A549 (cell line): ENCODE results near the gene CNIH1. TPM values are rescaled to one million over a fixed set of nuclear protein-coding genes. Genes with fewer than 3 reads are reported as not detected.

ENCODE experiments used
- ATAC-seq, 2 experiments: fragments of 200-7000 bp in 1 of 2; fragments of >200 bp in 1 of 2; cut with Nextera tagmentation in 1 of 2; cut with Tn5 transposase in 1 of 2; 3 replicates each; pipeline versions ENCODE4 v1.8.0 to v1.9.1; 2018 to 2020; ENCODE audit warnings: mild to moderate bottlenecking in 1 of 2, moderate library complexity in 1 of 2
- CTCF ChIA-PET: fragments of 300-600 bp; sonication (Branson Sonifier 250); formaldehyde crosslinking; extraction: SDS; loops from one replicate; lab custom pipeline; 2021; ENCODE audit warnings: antibody characterized with exemption, inconsistent platforms; lab: Yijun Ruan, JAX
- POLR2A ChIA-PET: fragments of 350-600 bp; formaldehyde crosslinking; extraction: SDS; loops from one replicate; lab custom pipeline; 2021; ENCODE audit warnings: antibody characterized with exemption, inconsistent platforms; lab: Yijun Ruan, JAX
- DNase-seq, 2 experiments: peaks; one replicate each; pipeline versions ENCODE4 v3.0.0 to v3.0.0-alpha.2; 2011 to 2016; ENCODE audit warnings: low read depth in 1 of 2, low spot score in 1 of 2
- FAIRE-seq: peaks from 2 replicates; lab custom pipeline; 2011; peaks lifted over from hg19 to GRCh38; lab: Jason Lieb, UNC
- H3K27ac ChIP-seq, 2 experiments: fragments of >200 bp; sonication (Bioruptor Twin); formaldehyde crosslinking; 3 replicates each; pipeline ENCODE4 v1.5.1; 2016 to 2017
- H3K4me1 ChIP-seq: fragments of >200 bp; sonication (Bioruptor Twin); formaldehyde crosslinking; 3 replicates; pipeline ENCODE4 v1.6.1; 2016
- H3K4me2 ChIP-seq: fragments of >200 bp; sonication (Bioruptor Twin); formaldehyde crosslinking; 3 replicates; pipeline ENCODE4 v1.6.1; 2016
- H3K4me3 ChIP-seq: fragments of >200 bp; sonication (Bioruptor Twin); formaldehyde crosslinking; 3 replicates; pipeline ENCODE4 v1.5.1; 2016
- H3K9me3 ChIP-seq: fragments of >200 bp; sonication (Bioruptor Twin); formaldehyde crosslinking; 3 replicates; pipeline ENCODE4 v1.6.1; 2016
- BHLHE40 ChIP-seq: IDR thresholded peaks from 2 replicates; pipeline ENCODE4 v1.6.1; 2012; ENCODE audit warnings: low read depth, low read length, inconsistent platforms
- CBX8 ChIP-seq: fragments of 200-600 bp; sonication (generic); IDR thresholded peaks from 2 replicates; pipeline ENCODE4 v1.6.1; 2016
- CHD4 ChIP-seq: fragments of 200-600 bp; sonication (generic); IDR thresholded peaks from 2 replicates; pipeline ENCODE4 v1.6.1; 2016; ENCODE audit warnings: antibody characterized with exemption, mild to moderate bottlenecking, borderline replicate concordance
- ESRRA ChIP-seq: fragments of 150-350 bp; IDR thresholded peaks from 2 replicates; pipeline ENCODE4 v1.6.1; 2014; ENCODE audit warnings: mild to moderate bottlenecking, low read length, borderline replicate concordance
- GATA3 ChIP-seq: IDR thresholded peaks from 2 replicates; pipeline ENCODE4 v1.6.1; 2012; ENCODE audit warnings: borderline replicate concordance
- HES2 ChIP-seq: fragments of >200 bp; sonication (Bioruptor Twin); formaldehyde crosslinking; IDR thresholded peaks from 2 replicates; pipeline ENCODE4 v1.6.1; 2016
- HOXB5 ChIP-seq: fragments of 250-450 bp; sonication (Bioruptor Pico); IDR thresholded peaks from 2 replicates; pipeline ENCODE4 v1.5.0; 2020; ENCODE audit warnings: mild to moderate bottlenecking, moderate library complexity
- JUNB ChIP-seq: fragments of >200 bp; sonication (Bioruptor Twin); formaldehyde crosslinking; IDR thresholded peaks from 2 replicates; pipeline ENCODE4 v1.6.1; 2016
- MAFK ChIP-seq: fragments of 450-650 bp; IDR thresholded peaks from 2 replicates; pipeline ENCODE4 v1.6.1; 2014; ENCODE audit not compliant: partially characterized antibody
- MAZ ChIP-seq: fragments of 150-350 bp; IDR thresholded peaks from 2 replicates; pipeline ENCODE4 v1.6.1; 2014; ENCODE audit warnings: antibody characterized with exemption, low read depth, low read length, borderline replicate concordance
- PHF8 ChIP-seq: fragments of 200-600 bp; sonication (generic); IDR thresholded peaks from 2 replicates; pipeline ENCODE4 v1.6.1; 2016; ENCODE audit warnings: low read depth, mild to moderate bottlenecking, antibody characterized with exemption, moderate library complexity, borderline replicate concordance
- RARB ChIP-seq: fragments of 250-450 bp; sonication (Bioruptor Pico); IDR thresholded peaks from 2 replicates; pipeline ENCODE4 v1.8.0; 2021; ENCODE audit warnings: mild to moderate bottlenecking, moderate library complexity
- RCOR1 ChIP-seq: fragments of 150-350 bp; IDR thresholded peaks from 2 replicates; pipeline ENCODE4 v1.6.1; 2014; ENCODE audit warnings: antibody characterized with exemption, low read length, low read depth
- REST ChIP-seq: fragments of 200-600 bp; sonication (generic); IDR thresholded peaks from 2 replicates; pipeline ENCODE4 v1.6.1; 2016; ENCODE audit warnings: antibody characterized with exemption, mild to moderate bottlenecking, moderate library complexity
- SMC3 ChIP-seq: fragments of >200 bp; sonication (Bioruptor Twin); formaldehyde crosslinking; IDR thresholded peaks from 3 replicates; pipeline ENCODE4 v1.6.1; 2018; ENCODE audit warnings: inconsistent platforms
- ZC3H11A ChIP-seq: fragments of 450-650 bp; IDR thresholded peaks from 2 replicates; pipeline ENCODE4 v1.6.1; 2014; ENCODE audit warnings: antibody characterized with exemption, mild to moderate bottlenecking
- ZNF302 ChIP-seq: fragments of 250-450 bp; sonication (Bioruptor Pico); IDR thresholded peaks from 2 replicates; pipeline ENCODE4 v1.9.0; 2021; ENCODE audit warnings: inconsistent platforms, mild to moderate bottlenecking, moderate library complexity
- ZSCAN20 ChIP-seq: fragments of 250-450 bp; sonication (Bioruptor Pico); IDR thresholded peaks from 2 replicates; pipeline ENCODE4 v1.8.0; 2022; ENCODE audit warnings: mild to moderate bottlenecking, moderate library complexity
- WGBS: methylation state at CpG from one replicate; pipeline ENCODE4 v1.1.6; 2017; ENCODE audit errors: missing lambda C conversion rate; 5-methylcytosine and 5-hydroxymethylcytosine counted together
- polyA plus RNA-seq, 4 experiments: library from polyadenylated mRNA; depleted of rRNA in 3 of 4; stranded (reverse); fragments of >200 nt; fragmentation: RNase III in 1 of 4; extraction: RNeasy Plus Mini Kit Qiagen cat#74134 plus additional on column Dnase treatment in 1 of 4; gene quantifications; 2 replicates in 3 of 4; 3 replicates in 1 of 4; pipeline ENCODE4 v1.2.3, GENCODE V29; 2011 to 2017

The CNIH1 gene
- polyA plus RNA-seq, 2 of the 4 experiments (the other 2 are of a cell fraction), result 337 to 411 TPM

- no peak overlapping the region for H3K27ac ChIP-seq
- ATAC-seq, result no peak
- H3K4me2 ChIP-seq, result no peak overlapping the region
- peaks cover 17% of the 10 kb centered on the region for H3K4me1 ChIP-seq
- no peak overlapping the region for H3K4me3 ChIP-seq
- CTCF ChIA-PET, result no interaction called here
- no peaks in the 10 kb centered on the region for H3K9me3 ChIP-seq
- peak; percentile 36 for FAIRE-seq
- no peak for DNase-seq
- WGBS, result 90% methylated on average over 4 of the region's 4 CpGs
- POLR2A ChIA-PET, result no interaction called here
- no peak for TF ChIP-seq HES2
These were observed 39.8 kb upstream of the CNIH1 start for GRCh38 chr14:54480830-54481562.

GRCh38 chr14:54478636-54479215 lies 37.6 kb upstream of the CNIH1 start:
- peaks cover 9% of the 10 kb centered on the region for H3K4me1 ChIP-seq
- H3K9me3 ChIP-seq, result no peaks in the 10 kb centered on the region
- WGBS, result 79% methylated on average over 3 of the region's 3 CpGs
- ChIA-PET POLR2A (interaction anchor here (1.2 kb wide), 1 partner anchor 9 kb away, joined by 6 read pairs; the partner anchor contains the start of gene GMFB), CTCF (interaction anchor here (0.9 kb wide), 1 partner anchor 9 kb away, joined by 3 read pairs; no protein-coding TSS in a partner anchor)
- no peak overlapping the region for H3K4me2 ChIP-seq
- DNase-seq, result no peak
- TF ChIP-seq GATA3 (no peak), ZNF302 (CRISPR knock-in tag) (no peak), ESRRA (no peak), ZC3H11A (no peak), PHF8 (no peak), JUNB (no peak), BHLHE40 (no peak), RCOR1 (no peak), REST (no peak), ZSCAN20 (CRISPR knock-in tag) (no peak)
- FAIRE-seq, result no peak
- H3K27ac ChIP-seq, result no peak overlapping the region
- no peak overlapping the region for H3K4me3 ChIP-seq
- ATAC-seq, result no peak

DNA sequence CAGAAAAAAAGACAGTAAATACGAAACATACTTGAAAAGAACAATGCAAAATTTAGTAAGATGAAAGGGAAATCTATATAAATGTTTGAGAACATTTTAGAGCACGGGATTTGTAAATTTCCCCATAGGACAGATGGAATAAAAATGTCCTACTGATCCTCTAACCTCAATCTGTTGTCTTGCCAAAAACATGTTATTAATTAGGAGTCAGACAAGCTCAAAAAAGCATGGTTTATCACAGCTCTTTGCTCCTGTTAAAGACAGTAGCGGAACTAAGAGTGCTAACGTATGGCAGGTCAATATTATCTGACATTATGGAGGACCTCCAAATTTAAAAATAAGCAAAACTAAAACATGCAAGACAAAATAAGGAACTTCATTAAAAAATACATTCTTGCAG lies 34.7 kb upstream of the CNIH1 start:
- 96% methylated on average over 4 of the region's 4 CpGs for WGBS
- no peak for FAIRE-seq
- DNase-seq, result no peak
- ATAC-seq, result no peak
- no peak overlapping the region for H3K4me3 ChIP-seq
- ChIA-PET POLR2A (no interaction called here), CTCF (no interaction called here)
- H3K4me1 ChIP-seq, result peaks cover 3% of the 10 kb centered on the region
- no peaks in the 10 kb centered on the region for H3K9me3 ChIP-seq
- TF ChIP-seq ZNF302 (CRISPR knock-in tag), result no peak
- no peak for TF ChIP-seq CHD4
- no peak for TF ChIP-seq PHF8
- TF ChIP-seq ESRRA, result no peak
- no peak for TF ChIP-seq HOXB5 (CRISPR knock-in tag)
- TF ChIP-seq CBX8, result no peak
- no peak for TF ChIP-seq SMC3
- no peak for TF ChIP-seq MAFK
- no peak for TF ChIP-seq MAZ
- no peak for TF ChIP-seq RARB (CRISPR knock-in tag)
- no peak overlapping the region for H3K27ac ChIP-seq
- no peak overlapping the region for H3K4me2 ChIP-seq
